ENCODE measurements around the gene CLCN3. TPM values are rescaled to one million over a fixed set of nuclear protein-coding genes. Genes with fewer than 3 reads are reported as not detected.

CLCN3 gene
- total RNA-seq, 2 experiments from 2014 or later: 17.8 to 42.0 TPM

DNA sequence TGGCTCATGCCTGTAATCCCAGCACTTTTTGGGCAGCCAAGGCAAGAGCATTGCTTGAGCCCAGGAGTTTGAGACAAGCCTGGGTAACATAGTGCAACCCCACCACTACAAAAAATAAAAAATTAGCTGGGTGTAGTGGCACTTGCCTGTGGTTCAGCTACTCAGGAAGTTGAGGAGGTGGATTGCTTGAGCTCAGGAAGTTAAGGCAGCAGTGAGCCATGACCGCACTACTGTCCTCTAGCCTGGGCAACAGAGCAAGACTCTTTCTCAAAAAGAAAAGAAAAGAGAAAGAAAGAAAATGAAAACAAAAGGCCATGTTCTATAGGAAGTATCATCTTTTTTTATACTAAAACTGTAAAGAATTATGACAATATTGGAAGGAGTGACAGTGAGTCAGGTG lies 46.5 kb upstream of the CLCN3 start:
- DNase-seq (ENCODE audit: low spot score): no peak
- H3K4me2 ChIP-seq (ENCODE audit: low read length): no peak overlapping the region
- intact Hi-C loops (cut with micrococcal nuclease; ENCODE audit: unreplicated experiment): no loop called here
- no peaks in the 10 kb centered on the region for H3K4me1 ChIP-seq (ENCODE audit: insufficient read depth, low read length, poor library complexity, severe bottlenecking)
- POLR2A ChIA-PET: interaction anchor here (0.7 kb wide), 1 partner anchor 13 kb away, joined by 4 read pairs; no protein-coding TSS in a partner anchor
- no peak overlapping the region for H3K27ac ChIP-seq (ENCODE audit: low read depth, low read length, poor library complexity, severe bottlenecking)
- H2AFZ ChIP-seq (ENCODE audit: low read length): no peak overlapping the region
- H4K20me1 ChIP-seq (ENCODE audit: insufficient read depth, low read length): no peaks in the 10 kb centered on the region
- CTCF ChIA-PET (ENCODE audit: unreplicated experiment): no interaction called here
- BruUV-seq (replicated peaks): no TSS peak
- no peaks in the 10 kb centered on the region for H3K79me2 ChIP-seq (ENCODE audit: insufficient read depth, low read depth, low read length)
- H3K4me3 ChIP-seq (ENCODE audit: low read depth, low read length, poor library complexity, severe bottlenecking): no peak overlapping the region
- H3K9me2 ChIP-seq (ENCODE audit: insufficient read depth, low read length): no peaks in the 10 kb centered on the region
- TF ChIP-seq EZH2phosphoT487 (IDR thresholded peaks at IDR 0.05; ENCODE audit: borderline replicate concordance, low read depth, low read length): no peak
- TF ChIP-seq, protein P1, sequence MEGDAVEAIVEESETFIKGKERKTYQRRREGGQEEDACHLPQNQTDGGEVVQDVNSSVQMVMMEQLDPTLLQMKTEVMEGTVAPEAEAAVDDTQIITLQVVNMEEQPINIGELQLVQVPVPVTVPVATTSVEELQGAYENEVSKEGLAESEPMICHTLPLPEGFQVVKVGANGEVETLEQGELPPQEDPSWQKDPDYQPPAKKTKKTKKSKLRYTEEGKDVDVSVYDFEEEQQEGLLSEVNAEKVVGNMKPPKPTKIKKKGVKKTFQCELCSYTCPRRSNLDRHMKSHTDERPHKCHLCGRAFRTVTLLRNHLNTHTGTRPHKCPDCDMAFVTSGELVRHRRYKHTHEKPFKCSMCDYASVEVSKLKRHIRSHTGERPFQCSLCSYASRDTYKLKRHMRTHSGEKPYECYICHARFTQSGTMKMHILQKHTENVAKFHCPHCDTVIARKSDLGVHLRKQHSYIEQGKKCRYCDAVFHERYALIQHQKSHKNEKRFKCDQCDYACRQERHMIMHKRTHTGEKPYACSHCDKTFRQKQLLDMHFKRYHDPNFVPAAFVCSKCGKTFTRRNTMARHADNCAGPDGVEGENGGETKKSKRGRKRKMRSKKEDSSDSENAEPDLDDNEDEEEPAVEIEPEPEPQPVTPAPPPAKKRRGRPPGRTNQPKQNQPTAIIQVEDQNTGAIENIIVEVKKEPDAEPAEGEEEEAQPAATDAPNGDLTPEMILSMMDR (conservative IDR thresholded peaks at IDR 0.05; ENCODE audit: low read length): no peak
- H3K36me3 ChIP-seq (ENCODE audit: insufficient read depth, low read length): peaks cover 49% of the 10 kb centered on the region
- no peaks in the 10 kb centered on the region for H3K9me3 ChIP-seq (ENCODE audit: low read length)

DNA sequence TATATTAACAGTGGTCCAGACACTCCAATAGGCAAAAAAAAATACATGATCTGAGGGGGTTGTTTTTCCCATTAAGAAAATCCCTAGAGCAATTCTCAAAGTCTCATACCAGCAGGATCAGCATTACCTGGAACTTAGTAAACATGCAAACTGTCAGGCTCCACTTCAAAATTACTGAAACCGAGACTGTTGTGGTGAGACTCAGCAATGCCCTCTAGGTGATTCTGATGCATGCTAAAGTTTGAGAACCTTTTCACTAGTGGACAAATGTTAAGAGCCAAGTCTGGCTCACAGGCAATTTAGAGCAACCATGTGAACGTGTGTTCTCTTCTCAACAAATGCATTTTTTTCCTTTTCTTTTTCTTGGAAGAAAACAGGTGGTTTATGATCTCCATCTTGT lies 38.2 kb upstream of the CLCN3 start:
- TF ChIP-seq, protein P1 (conservative IDR thresholded peaks at IDR 0.05; ENCODE audit: low read length): no peak
- no peak for TF ChIP-seq EZH2phosphoT487 (IDR thresholded peaks at IDR 0.05; ENCODE audit: borderline replicate concordance, low read depth, low read length)
- no peak overlapping the region for H2AFZ ChIP-seq (ENCODE audit: low read length)
- H3K27ac ChIP-seq (ENCODE audit: low read depth, low read length, poor library complexity, severe bottlenecking): no peak overlapping the region
- CTCF ChIA-PET (ENCODE audit: unreplicated experiment): no interaction called here
- POLR2A ChIA-PET: no interaction called here
- H3K4me1 ChIP-seq (ENCODE audit: insufficient read depth, low read length, poor library complexity, severe bottlenecking): no peaks in the 10 kb centered on the region
- H4K20me1 ChIP-seq (ENCODE audit: insufficient read depth, low read length): no peaks in the 10 kb centered on the region
- H3K9me3 ChIP-seq (ENCODE audit: low read length): no peaks in the 10 kb centered on the region
- intact Hi-C loops (cut with micrococcal nuclease; ENCODE audit: unreplicated experiment): no loop called here
- H3K4me2 ChIP-seq (ENCODE audit: low read length): no peak overlapping the region
- H3K79me2 ChIP-seq (ENCODE audit: insufficient read depth, low read depth, low read length): no peaks in the 10 kb centered on the region
- no TSS peak for BruUV-seq (replicated peaks)
- DNase-seq (ENCODE audit: low spot score): no peak
- H3K36me3 ChIP-seq (ENCODE audit: insufficient read depth, low read length): peaks cover 52% of the 10 kb centered on the region
- H3K9me2 ChIP-seq (ENCODE audit: insufficient read depth, low read length): no peaks in the 10 kb centered on the region
- H3K4me3 ChIP-seq (ENCODE audit: low read depth, low read length, poor library complexity, severe bottlenecking): no peak overlapping the region

DNA sequence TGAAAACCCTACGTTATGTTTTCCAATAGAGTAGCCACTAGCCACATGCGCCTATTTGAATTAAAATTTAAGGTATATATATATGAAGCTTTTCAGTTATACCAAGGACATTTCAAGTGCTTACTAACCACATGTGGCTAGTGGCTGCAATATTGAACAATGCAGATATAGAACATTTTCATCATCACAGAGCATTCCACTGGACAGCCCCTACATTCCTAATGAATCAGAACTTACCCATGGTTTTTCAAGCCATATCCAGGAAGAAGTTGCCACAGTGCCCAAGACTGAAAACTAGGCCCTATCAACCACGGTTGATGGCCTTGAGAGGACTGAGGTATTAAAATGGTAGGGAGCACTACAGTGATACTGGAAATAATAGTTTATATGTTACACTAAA lies 37.7 kb upstream of the CLCN3 start:
- Histone ChIP-seq H3K36me3 (ENCODE audit: insufficient read depth, low read length) (peaks cover 52% of the 10 kb centered on the region), H3K4me3 (ENCODE audit: low read depth, low read length, poor library complexity, severe bottlenecking) (no peak overlapping the region), H3K27ac (ENCODE audit: low read depth, low read length, poor library complexity, severe bottlenecking) (no peak overlapping the region), H3K4me1 (ENCODE audit: insufficient read depth, low read length, poor library complexity, severe bottlenecking) (no peaks in the 10 kb centered on the region), H3K9me2 (ENCODE audit: insufficient read depth, low read length) (no peaks in the 10 kb centered on the region), H3K4me2 (ENCODE audit: low read length) (no peak overlapping the region), H4K20me1 (ENCODE audit: insufficient read depth, low read length) (no peaks in the 10 kb centered on the region), H3K9me3 (ENCODE audit: low read length) (no peaks in the 10 kb centered on the region), H3K79me2 (ENCODE audit: insufficient read depth, low read depth, low read length) (no peaks in the 10 kb centered on the region), H2AFZ (ENCODE audit: low read length) (no peak overlapping the region)
- ChIA-PET POLR2A (no interaction called here), CTCF (ENCODE audit: unreplicated experiment) (no interaction called here)
- no peak for DNase-seq (ENCODE audit: low spot score)
- no TSS peak for BruUV-seq (replicated peaks)
- no peak for TF ChIP-seq EZH2phosphoT487 (IDR thresholded peaks at IDR 0.05; ENCODE audit: borderline replicate concordance, low read depth, low read length)
- TF ChIP-seq, protein P1 (conservative IDR thresholded peaks at IDR 0.05; ENCODE audit: low read length): no peak
- intact Hi-C loops (cut with micrococcal nuclease; ENCODE audit: unreplicated experiment): no loop called here

All from OCI-LY7 (cell line).